Stimulated activated naive B cell treated with anti-CD40 and anti-IgM and Interleukin-4, amounts not matched to agents 10 μg/mL and 1 μg/mL and 100 μg/mL, for 72 hours (primary cell): Measurements from ENCODE around the gene CTDSPL.
"Not testable (repeated sequence)": the region's sequence is repeated elsewhere in the genome, so short reads cannot be mapped to it uniquely, and the experiment has no call there.

Experiments
- ATAC-seq, 2 donors: fragments of 150-1000 bp; cut with Tn5 transposase; replicated peaks; 2 replicates each; pipeline ENCODE4 v1.10.0; 2021; ENCODE audit warnings: moderate library complexity in 1 of 2
- DNase-seq: peaks from one replicate; pipeline ENCODE4 v3.0.0; 2021
- H3K27ac Mint-ChIP-seq: one replicate; pipeline ENCODE4 v1.8.0; 2022; ENCODE audit warnings: mild to moderate bottlenecking, mixed read lengths
- H3K27me3 Mint-ChIP-seq, 2 donors: one replicate each; pipeline ENCODE4 v1.8.0; 2022; ENCODE audit warnings: mixed read lengths in 2 of 2
- H3K36me3 Mint-ChIP-seq, 2 donors: one replicate each; pipeline ENCODE4 v1.8.0; 2022; ENCODE audit warnings: mixed read lengths in 2 of 2, mild to moderate bottlenecking in 1 of 2
- H3K4me1 Mint-ChIP-seq, 2 donors: one replicate each; pipeline ENCODE4 v1.8.0; 2022; ENCODE audit warnings: mixed read lengths in 2 of 2, mild to moderate bottlenecking in 1 of 2
- H3K4me3 Mint-ChIP-seq, 2 donors: one replicate each; pipeline ENCODE4 v1.8.0; 2022; ENCODE audit warnings: mild to moderate bottlenecking in 2 of 2, mixed read lengths in 2 of 2, moderate library complexity in 1 of 2
- H3K9me3 Mint-ChIP-seq, 2 donors: one replicate each; pipeline ENCODE4 v1.8.0; 2022; ENCODE audit warnings: mixed read lengths in 2 of 2, mild to moderate bottlenecking in 1 of 2

CTDSPL gene

GRCh38 chr3:38032328-38032865 is 170.7 kb downstream of the CTDSPL start:
- no peak for DNase-seq
- Mint-ChIP-seq H3K36me3 (peaks cover 0 to 3% of the 10 kb centered on the region in 2 donors), H3K9me3 (no peaks in the 10 kb centered on the region), H3K4me3 (no peak overlapping the region), H3K4me1 (peaks cover 0 to 10% of the 10 kb centered on the region in 2 donors), H3K27ac (no peak overlapping the region), H3K27me3 (peaks cover 33 to 55% of the 10 kb centered on the region in 2 donors)
- no peak for ATAC-seq

GRCh38 chr3:38033586-38033985 is 171.9 kb downstream of the CTDSPL start:
- not testable (repeated sequence) for ATAC-seq, H3K36me3 Mint-ChIP-seq, H3K9me3 Mint-ChIP-seq, H3K27ac Mint-ChIP-seq, DNase-seq, H3K4me3 Mint-ChIP-seq
- peaks cover 7 to 12% of the 10 kb centered on the region in 2 donors for H3K4me1 Mint-ChIP-seq
- H3K27me3 Mint-ChIP-seq, result peaks cover 28 to 49% of the 10 kb centered on the region in 2 donors
